HEK293 (cell line): ENCODE measurements around the gene DMC1.

Source experiments
- BCL11A ChIP-seq: fragments of 450-650 bp; formaldehyde crosslinking; IDR thresholded peaks from 2 replicates; pipeline ENCODE4 v1.5.1; 2016; ENCODE audit warnings: low read depth, missing biosample characterization, missing genetic modification characterization
- CTCF ChIP-seq: fragments of 450-650 bp; formaldehyde crosslinking; IDR thresholded peaks from 2 replicates; pipeline ENCODE4 v1.5.1; 2016; ENCODE audit warnings: missing biosample characterization, missing genetic modification characterization
- KLF9 ChIP-seq: fragments of 450-650 bp; formaldehyde crosslinking; IDR thresholded peaks from 2 replicates; pipeline ENCODE4 v1.5.1; 2016; ENCODE audit warnings: missing biosample characterization, missing genetic modification characterization, low read depth
- ZBTB26 ChIP-seq: fragments of 450-650 bp; formaldehyde crosslinking; optimal IDR thresholded peaks from 2 replicates; pipeline ENCODE3; 2016; ENCODE audit warnings: missing biosample characterization, mild to moderate bottlenecking, missing genetic modification characterization
- ZNF121 ChIP-seq: fragments of 450-650 bp; formaldehyde crosslinking; IDR thresholded peaks from 2 replicates; pipeline ENCODE4 v1.5.1; 2016; ENCODE audit warnings: missing biosample characterization, missing genetic modification characterization
- ZNF239 ChIP-seq: fragments of 450-650 bp; formaldehyde crosslinking; IDR thresholded peaks from 2 replicates; pipeline ENCODE4 v1.5.1; 2016; ENCODE audit warnings: missing biosample characterization, missing genetic modification characterization
- ZNF274 ChIP-seq, 2 experiments: fragments of 200-500 bp in 1 of 2; fragments of 450-650 bp in 1 of 2; sonication (Bioruptor generic) in 1 of 2; formaldehyde crosslinking in 1 of 2; IDR thresholded peaks; 2 replicates each; pipeline versions ENCODE4 v1.5.1 to v1.6.1; 2014 to 2016; ENCODE audit warnings: borderline replicate concordance in 1 of 2, inconsistent platforms in 1 of 2, low read length in 1 of 2, missing biosample characterization in 1 of 2, missing genetic modification characterization in 1 of 2
- ZNF398 ChIP-seq: fragments of 450-650 bp; formaldehyde crosslinking; IDR thresholded peaks from 2 replicates; pipeline ENCODE4 v1.5.1; 2017; ENCODE audit warnings: missing biosample characterization, missing genetic modification characterization
- ZNF585B ChIP-seq: fragments of 450-650 bp; formaldehyde crosslinking; IDR thresholded peaks from 2 replicates; pipeline ENCODE4 v1.5.1; 2016; ENCODE audit warnings: missing biosample characterization, missing genetic modification characterization
- ZNF664 ChIP-seq: fragments of 450-650 bp; formaldehyde crosslinking; IDR thresholded peaks from 2 replicates; pipeline ENCODE4 v1.5.1; 2016; ENCODE audit warnings: missing biosample characterization, missing genetic modification characterization

- no peak for TF ChIP-seq ZNF398 (tag by site-specific recombination)
- TF ChIP-seq BCL11A (tag by site-specific recombination): no peak
- TF ChIP-seq CTCF: no peak
- no peak for TF ChIP-seq ZNF664 (tag by site-specific recombination)
- no peak for TF ChIP-seq KLF9 (tag by site-specific recombination)
- no peak for TF ChIP-seq ZNF274 (IDR thresholded peaks at IDR 0.05; ENCODE audit: low read length)
- no peak for TF ChIP-seq ZNF274 (tag by site-specific recombination; IDR thresholded peaks at IDR 0.05; ENCODE audit: borderline replicate concordance)
- no peak for TF ChIP-seq ZBTB26 (tag by site-specific recombination)
- TF ChIP-seq ZNF121 (tag by site-specific recombination): no peak
- no peak for TF ChIP-seq ZNF239 (tag by site-specific recombination)
- TF ChIP-seq ZNF585B (tag by site-specific recombination): no peak
Observed at GRCh38 chr22:38607680-38608079, 37.7 kb upstream of the DMC1 start.
